H1 (cell line): ENCODE measurements around the gene HPD. TPM values are rescaled to one million over a fixed set of nuclear protein-coding genes. Genes with fewer than 3 reads are reported as not detected.

Experiments used
- CBX8 ChIP-seq: fragments of 300-800, 300-1000 bp; sonication (generic); IDR thresholded peaks from 2 replicates; pipeline ENCODE4 v1.7.1; 2016; ENCODE audit warnings: low read depth, low read length, borderline replicate concordance
- CHD1 ChIP-seq: IDR thresholded peaks from 2 replicates; pipeline ENCODE4 v1.6.1; 2012; ENCODE audit warnings: low read depth, low read length, improper control_type of control experiment
- KDM5A ChIP-seq: fragments of 200-600 bp; IDR thresholded peaks from 2 replicates; pipeline ENCODE4 v1.7.1; 2012; ENCODE audit warnings: mild to moderate bottlenecking, low read length, inconsistent platforms, mixed read lengths
- NRF1 ChIP-seq: IDR thresholded peaks from 2 replicates; pipeline ENCODE4 v1.6.1; 2011; ENCODE audit warnings: mild to moderate bottlenecking, low read depth, low read length, improper control_type of control experiment
- RAD21 ChIP-seq, 2 experiments: IDR thresholded peaks in 1 of 2; conservative IDR thresholded peaks in 1 of 2; 2 replicates each; pipeline ENCODE4 v1.6.1; 2011; ENCODE audit warnings: low read depth in 2 of 2, low read length in 2 of 2, improper control_type of control experiment in 1 of 2, inconsistent platforms in 1 of 2, mild to moderate bottlenecking in 1 of 2, moderate library complexity in 1 of 2
- RFX5 ChIP-seq: IDR thresholded peaks from 2 replicates; pipeline ENCODE4 v1.6.1; 2011; ENCODE audit warnings: low read depth, low read length, improper control_type of control experiment, borderline replicate concordance
- SIX5 ChIP-seq: IDR thresholded peaks from 2 replicates; pipeline ENCODE4 v1.6.1; 2011; ENCODE audit warnings: mild to moderate bottlenecking, low read depth, low read length
- SP2 ChIP-seq: IDR thresholded peaks from 2 replicates; pipeline ENCODE4 v1.6.1; 2012; ENCODE audit warnings: mild to moderate bottlenecking, low read length, inconsistent platforms
- TCF12 ChIP-seq: IDR thresholded peaks from 2 replicates; pipeline ENCODE4 v1.6.1; 2011; ENCODE audit warnings: low read depth, mild to moderate bottlenecking, low read length
- polyA plus RNA-seq, 7 experiments: library from polyadenylated mRNA; depleted of rRNA in 3 of 7; stranded (reverse) in 5 of 7; unstranded in 2 of 7; fragments of >200 nt in 5 of 7; fragments of 200-250 nt in 2 of 7; gene quantifications; 1 replicate in 5 of 7; 2 replicates in 1 of 7; 4 replicates in 1 of 7; pipeline versions ENCODE4 v1.2.1 to v1.2.3, GENCODE V29; 2011 to 2013; ENCODE audit warnings: missing spikeins in 2 of 7, mixed read lengths in 2 of 7
- total RNA-seq: library from RNA; stranded (reverse); fragmentation: NEBNext Ultra II Directional; extraction: Animal tissue kit (Norgen Biotek cat#: 25700); gene quantifications from 2 replicates; pipeline ENCODE4 v1.2.1, GENCODE V29; 2021
- TF ChIP-seq, protein P1 (sequence below): fragments of 300-600 bp; sonication (generic); IDR thresholded peaks from 2 replicates; pipeline ENCODE4 v1.7.1; 2012; ENCODE audit warnings: low read length, moderate library complexity, mild to moderate bottlenecking, inconsistent platforms; ENCODE audit not compliant: insufficient replicate concordance

HPD gene
- total and polyA plus RNA-seq, 2 of the 8 experiments (the other 6 are each of a cell fraction or from before 2014, with no cell fraction given), result 0.48 to 0.56 TPM

DNA sequence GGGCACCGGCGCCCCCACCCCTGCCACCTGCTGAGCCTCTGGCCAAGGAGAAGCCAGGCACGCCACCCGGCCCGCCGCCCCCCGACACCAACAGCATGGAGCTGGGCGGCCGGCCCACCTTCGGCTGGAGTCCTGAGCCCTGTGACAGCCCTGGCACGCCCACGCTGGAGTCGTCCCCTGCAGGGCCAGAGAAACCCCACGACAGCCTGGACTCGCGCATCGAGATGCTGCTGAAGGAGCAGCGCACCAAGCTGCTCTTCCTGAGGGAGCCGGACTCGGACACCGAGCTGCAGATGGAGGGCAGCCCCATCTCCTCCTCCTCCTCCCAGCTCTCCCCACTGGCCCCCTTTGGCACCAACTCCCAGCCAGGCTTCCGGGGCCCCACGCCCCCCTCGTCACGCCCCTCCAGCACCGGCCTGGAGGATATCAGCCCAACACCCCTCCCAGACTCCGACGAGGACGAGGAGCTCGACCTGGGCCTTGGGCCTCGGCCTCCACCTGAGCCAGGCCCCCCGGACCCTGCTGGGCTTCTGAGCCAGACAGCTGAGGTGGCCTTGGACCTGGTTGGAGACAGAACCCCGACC is 48.3 kb downstream of the HPD start (continued):
- TF ChIP-seq, protein P1, sequence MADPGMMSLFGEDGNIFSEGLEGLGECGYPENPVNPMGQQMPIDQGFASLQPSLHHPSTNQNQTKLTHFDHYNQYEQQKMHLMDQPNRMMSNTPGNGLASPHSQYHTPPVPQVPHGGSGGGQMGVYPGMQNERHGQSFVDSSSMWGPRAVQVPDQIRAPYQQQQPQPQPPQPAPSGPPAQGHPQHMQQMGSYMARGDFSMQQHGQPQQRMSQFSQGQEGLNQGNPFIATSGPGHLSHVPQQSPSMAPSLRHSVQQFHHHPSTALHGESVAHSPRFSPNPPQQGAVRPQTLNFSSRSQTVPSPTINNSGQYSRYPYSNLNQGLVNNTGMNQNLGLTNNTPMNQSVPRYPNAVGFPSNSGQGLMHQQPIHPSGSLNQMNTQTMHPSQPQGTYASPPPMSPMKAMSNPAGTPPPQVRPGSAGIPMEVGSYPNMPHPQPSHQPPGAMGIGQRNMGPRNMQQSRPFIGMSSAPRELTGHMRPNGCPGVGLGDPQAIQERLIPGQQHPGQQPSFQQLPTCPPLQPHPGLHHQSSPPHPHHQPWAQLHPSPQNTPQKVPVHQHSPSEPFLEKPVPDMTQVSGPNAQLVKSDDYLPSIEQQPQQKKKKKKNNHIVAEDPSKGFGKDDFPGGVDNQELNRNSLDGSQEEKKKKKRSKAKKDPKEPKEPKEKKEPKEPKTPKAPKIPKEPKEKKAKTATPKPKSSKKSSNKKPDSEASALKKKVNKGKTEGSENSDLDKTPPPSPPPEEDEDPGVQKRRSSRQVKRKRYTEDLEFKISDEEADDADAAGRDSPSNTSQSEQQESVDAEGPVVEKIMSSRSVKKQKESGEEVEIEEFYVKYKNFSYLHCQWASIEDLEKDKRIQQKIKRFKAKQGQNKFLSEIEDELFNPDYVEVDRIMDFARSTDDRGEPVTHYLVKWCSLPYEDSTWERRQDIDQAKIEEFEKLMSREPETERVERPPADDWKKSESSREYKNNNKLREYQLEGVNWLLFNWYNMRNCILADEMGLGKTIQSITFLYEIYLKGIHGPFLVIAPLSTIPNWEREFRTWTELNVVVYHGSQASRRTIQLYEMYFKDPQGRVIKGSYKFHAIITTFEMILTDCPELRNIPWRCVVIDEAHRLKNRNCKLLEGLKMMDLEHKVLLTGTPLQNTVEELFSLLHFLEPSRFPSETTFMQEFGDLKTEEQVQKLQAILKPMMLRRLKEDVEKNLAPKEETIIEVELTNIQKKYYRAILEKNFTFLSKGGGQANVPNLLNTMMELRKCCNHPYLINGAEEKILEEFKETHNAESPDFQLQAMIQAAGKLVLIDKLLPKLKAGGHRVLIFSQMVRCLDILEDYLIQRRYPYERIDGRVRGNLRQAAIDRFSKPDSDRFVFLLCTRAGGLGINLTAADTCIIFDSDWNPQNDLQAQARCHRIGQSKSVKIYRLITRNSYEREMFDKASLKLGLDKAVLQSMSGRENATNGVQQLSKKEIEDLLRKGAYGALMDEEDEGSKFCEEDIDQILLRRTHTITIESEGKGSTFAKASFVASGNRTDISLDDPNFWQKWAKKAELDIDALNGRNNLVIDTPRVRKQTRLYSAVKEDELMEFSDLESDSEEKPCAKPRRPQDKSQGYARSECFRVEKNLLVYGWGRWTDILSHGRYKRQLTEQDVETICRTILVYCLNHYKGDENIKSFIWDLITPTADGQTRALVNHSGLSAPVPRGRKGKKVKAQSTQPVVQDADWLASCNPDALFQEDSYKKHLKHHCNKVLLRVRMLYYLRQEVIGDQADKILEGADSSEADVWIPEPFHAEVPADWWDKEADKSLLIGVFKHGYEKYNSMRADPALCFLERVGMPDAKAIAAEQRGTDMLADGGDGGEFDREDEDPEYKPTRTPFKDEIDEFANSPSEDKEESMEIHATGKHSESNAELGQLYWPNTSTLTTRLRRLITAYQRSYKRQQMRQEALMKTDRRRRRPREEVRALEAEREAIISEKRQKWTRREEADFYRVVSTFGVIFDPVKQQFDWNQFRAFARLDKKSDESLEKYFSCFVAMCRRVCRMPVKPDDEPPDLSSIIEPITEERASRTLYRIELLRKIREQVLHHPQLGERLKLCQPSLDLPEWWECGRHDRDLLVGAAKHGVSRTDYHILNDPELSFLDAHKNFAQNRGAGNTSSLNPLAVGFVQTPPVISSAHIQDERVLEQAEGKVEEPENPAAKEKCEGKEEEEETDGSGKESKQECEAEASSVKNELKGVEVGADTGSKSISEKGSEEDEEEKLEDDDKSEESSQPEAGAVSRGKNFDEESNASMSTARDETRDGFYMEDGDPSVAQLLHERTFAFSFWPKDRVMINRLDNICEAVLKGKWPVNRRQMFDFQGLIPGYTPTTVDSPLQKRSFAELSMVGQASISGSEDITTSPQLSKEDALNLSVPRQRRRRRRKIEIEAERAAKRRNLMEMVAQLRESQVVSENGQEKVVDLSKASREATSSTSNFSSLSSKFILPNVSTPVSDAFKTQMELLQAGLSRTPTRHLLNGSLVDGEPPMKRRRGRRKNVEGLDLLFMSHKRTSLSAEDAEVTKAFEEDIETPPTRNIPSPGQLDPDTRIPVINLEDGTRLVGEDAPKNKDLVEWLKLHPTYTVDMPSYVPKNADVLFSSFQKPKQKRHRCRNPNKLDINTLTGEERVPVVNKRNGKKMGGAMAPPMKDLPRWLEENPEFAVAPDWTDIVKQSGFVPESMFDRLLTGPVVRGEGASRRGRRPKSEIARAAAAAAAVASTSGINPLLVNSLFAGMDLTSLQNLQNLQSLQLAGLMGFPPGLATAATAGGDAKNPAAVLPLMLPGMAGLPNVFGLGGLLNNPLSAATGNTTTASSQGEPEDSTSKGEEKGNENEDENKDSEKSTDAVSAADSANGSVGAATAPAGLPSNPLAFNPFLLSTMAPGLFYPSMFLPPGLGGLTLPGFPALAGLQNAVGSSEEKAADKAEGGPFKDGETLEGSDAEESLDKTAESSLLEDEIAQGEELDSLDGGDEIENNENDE, result no peak
- TF ChIP-seq RAD21 (IDR thresholded peaks at IDR 0.05 in 1 of 2, conservative IDR thresholded peaks at IDR 0.05 in 1 of 2; ENCODE audit: low read depth in 2 of 2, low read length in 2 of 2) (no peak), SP2 (no peak), NRF1 (no peak), SIX5 (no peak), TCF12 (no peak), CHD1 (no peak), RFX5 (no peak), KDM5A (no peak), CBX8 (no peak)
